Hepatocyte (in vitro differentiated cells): ENCODE results near the gene DAB1.

Experiments
- EZH2 ChIP-seq: fragments of 200-600 bp; sonication (generic); IDR thresholded peaks from 2 replicates; pipeline ENCODE4 v1.6.1; 2016; ENCODE audit warnings: antibody characterized with exemption, mild to moderate bottlenecking, borderline replicate concordance
- TF ChIP-seq, protein P1 (sequence below): fragments of 200-600 bp; sonication (generic); IDR thresholded peaks from 2 replicates; pipeline ENCODE4 v1.5.1; 2016; ENCODE audit warnings: antibody characterized with exemption, mild to moderate bottlenecking; ENCODE audit not compliant: poor library complexity

DNA sequence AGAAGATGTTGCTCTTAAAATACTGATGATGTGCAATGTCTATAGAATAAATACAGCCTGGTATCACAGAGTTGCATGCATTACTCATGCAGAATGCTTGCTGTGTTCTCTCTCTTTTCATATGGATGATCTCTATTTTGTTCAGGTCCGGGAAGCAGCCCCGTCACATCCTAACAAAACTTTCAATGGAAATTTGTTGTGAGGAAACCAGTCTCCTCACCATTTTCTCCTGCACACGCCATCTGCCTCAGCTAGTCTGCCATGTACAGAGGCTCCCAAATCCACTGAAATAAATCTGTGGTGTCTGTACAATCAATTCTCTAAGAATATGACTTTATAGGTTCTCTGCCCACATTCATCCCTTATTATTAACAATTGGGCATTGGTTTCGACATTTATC, 42.4 kb downstream of the DAB1 start:
- TF ChIP-seq, protein P1, sequence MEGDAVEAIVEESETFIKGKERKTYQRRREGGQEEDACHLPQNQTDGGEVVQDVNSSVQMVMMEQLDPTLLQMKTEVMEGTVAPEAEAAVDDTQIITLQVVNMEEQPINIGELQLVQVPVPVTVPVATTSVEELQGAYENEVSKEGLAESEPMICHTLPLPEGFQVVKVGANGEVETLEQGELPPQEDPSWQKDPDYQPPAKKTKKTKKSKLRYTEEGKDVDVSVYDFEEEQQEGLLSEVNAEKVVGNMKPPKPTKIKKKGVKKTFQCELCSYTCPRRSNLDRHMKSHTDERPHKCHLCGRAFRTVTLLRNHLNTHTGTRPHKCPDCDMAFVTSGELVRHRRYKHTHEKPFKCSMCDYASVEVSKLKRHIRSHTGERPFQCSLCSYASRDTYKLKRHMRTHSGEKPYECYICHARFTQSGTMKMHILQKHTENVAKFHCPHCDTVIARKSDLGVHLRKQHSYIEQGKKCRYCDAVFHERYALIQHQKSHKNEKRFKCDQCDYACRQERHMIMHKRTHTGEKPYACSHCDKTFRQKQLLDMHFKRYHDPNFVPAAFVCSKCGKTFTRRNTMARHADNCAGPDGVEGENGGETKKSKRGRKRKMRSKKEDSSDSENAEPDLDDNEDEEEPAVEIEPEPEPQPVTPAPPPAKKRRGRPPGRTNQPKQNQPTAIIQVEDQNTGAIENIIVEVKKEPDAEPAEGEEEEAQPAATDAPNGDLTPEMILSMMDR = no peak
- no peak for TF ChIP-seq EZH2
